GM10266 (cell line): Measurements from ENCODE around the gene ART1.

Experiments used
- DNase-seq: peaks from one replicate; pipeline ENCODE4 v3.0.0; 2012; ENCODE audit errors: extremely low spot score
- CTCF ChIP-seq: IDR thresholded peaks from 2 replicates; pipeline ENCODE4 v1.5.1; 2012; ENCODE audit warnings: mild to moderate bottlenecking, low read depth; ENCODE audit not compliant: control insufficient read depth, insufficient read depth; ENCODE audit errors: missing control alignments

Gene ART1

GRCh38 chr11:3671334-3672254, 26.7 kb downstream of the ART1 start, which contains the start of gene CHRNA10:
TSS of gene CHRNA10 (minus strand) at chr11:3671384. CDS start at chr11:3671312, 72 bp downstream.
- DNase-seq, result no peak

GRCh38 chr11:3674189-3674588, 29.3 kb downstream of the ART1 start:
- no peak for TF ChIP-seq CTCF
- DNase-seq, result no peak

More at GRCh38 chr11:3671334-3672254, 26.7 kb downstream of the ART1 start, which contains the start of gene CHRNA10:
- no peak for TF ChIP-seq CTCF

GRCh38 chr11:3675971-3676370, 31.0 kb downstream of the ART1 start:
- TF ChIP-seq CTCF, result no peak
- DNase-seq, result no peak

- no peak for TF ChIP-seq CTCF
Measured at GRCh38 chr11:3679077-3679476, 34.1 kb downstream of the ART1 start.

GRCh38 chr11:3683039-3683438, 38.1 kb downstream of the ART1 start:
- no peak for TF ChIP-seq CTCF
- no peak for DNase-seq

More at GRCh38 chr11:3679077-3679476, 34.1 kb downstream of the ART1 start:
- no peak for DNase-seq

- DNase-seq, result no peak
- no peak for TF ChIP-seq CTCF
Measured at GRCh38 chr11:3684129-3684818, 39.3 kb downstream of the ART1 start.
